Neural cell (in vitro differentiated cells): Measurements from ENCODE around the gene EPB42. TPM values are rescaled to one million over a fixed set of nuclear protein-coding genes. Genes with fewer than 3 reads are reported as not detected.

Source experiments
- polyA plus RNA-seq: library from polyadenylated mRNA; depleted of rRNA; stranded (reverse); fragments of >200 nt; gene quantifications from 2 replicates; pipeline ENCODE4 v1.2.3, GENCODE V29; 2014
- small RNA-seq, 3 experiments: library from RNA; depleted of rRNA; stranded (forward); fragments of <200 nt; gene quantifications; one replicate each; pipeline ENCODE3, GENCODE V24; 2012

The EPB42 gene
- polyA plus RNA-seq, 1 donor from 2014 or later: not detected

Small RNAs within 50 kb of the gene (small RNA-seq; reads per million reads assigned to genes)
- gene RF00019: 0 to 1.2 (median 0) reads per million in 3 experiments

Other genes with a start within 250 kb of the EPB42 start
- 33.5 and 35.9 TPM in 2 replicates for gene UBR1, start 115.0 kb downstream of the EPB42 start, polyA plus RNA-seq
- gene TMEM62, start 87.4 kb downstream of the EPB42 start, polyA plus RNA-seq: 8.7 and 14.3 TPM in 2 replicates
- gene CCNDBP1, start 35.6 kb downstream of the EPB42 start, polyA plus RNA-seq: 67.6 and 89.2 TPM in 2 replicates
- gene TGM5, start 45.9 kb upstream of the EPB42 start, polyA plus RNA-seq: not detected in 2 replicates
- not detected in 2 replicates for gene TGM7, start 81.2 kb upstream of the EPB42 start, polyA plus RNA-seq
- 10.3 TPM in 2 replicates for gene LCMT2, start 109.6 kb upstream of the EPB42 start, polyA plus RNA-seq
- gene ZSCAN29, start 150.0 kb upstream of the EPB42 start, polyA plus RNA-seq: 27.6 and 37.5 TPM in 2 replicates
- gene TUBGCP4, start 150.1 kb upstream of the EPB42 start, polyA plus RNA-seq: 4.6 and 13.0 TPM in 2 replicates